ENCODE data around the gene HS3ST3B1.

Gene HS3ST3B1

DNA sequence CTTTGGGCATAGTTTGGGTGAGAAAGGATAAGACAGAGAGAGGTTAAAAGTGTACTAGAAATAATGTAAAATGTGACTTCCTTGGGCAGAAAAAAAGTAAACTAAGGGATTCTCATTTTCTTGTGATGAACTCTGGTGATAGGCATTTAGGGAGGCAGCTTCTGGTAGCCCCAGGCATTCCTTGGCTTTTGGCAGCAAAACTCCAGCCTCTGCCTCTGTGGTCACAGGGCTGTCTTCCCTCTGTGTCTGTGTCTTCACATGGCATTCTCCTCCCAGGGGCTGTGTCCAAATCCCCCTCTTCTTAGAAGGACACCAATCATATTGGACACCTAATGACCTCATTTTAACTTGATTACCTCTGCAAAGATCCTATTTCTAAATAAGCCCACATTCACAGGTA is 54.7 kb downstream of the HS3ST3B1 start:
- no peak for DNase-seq (ENCODE audit: low spot score)

DNA sequence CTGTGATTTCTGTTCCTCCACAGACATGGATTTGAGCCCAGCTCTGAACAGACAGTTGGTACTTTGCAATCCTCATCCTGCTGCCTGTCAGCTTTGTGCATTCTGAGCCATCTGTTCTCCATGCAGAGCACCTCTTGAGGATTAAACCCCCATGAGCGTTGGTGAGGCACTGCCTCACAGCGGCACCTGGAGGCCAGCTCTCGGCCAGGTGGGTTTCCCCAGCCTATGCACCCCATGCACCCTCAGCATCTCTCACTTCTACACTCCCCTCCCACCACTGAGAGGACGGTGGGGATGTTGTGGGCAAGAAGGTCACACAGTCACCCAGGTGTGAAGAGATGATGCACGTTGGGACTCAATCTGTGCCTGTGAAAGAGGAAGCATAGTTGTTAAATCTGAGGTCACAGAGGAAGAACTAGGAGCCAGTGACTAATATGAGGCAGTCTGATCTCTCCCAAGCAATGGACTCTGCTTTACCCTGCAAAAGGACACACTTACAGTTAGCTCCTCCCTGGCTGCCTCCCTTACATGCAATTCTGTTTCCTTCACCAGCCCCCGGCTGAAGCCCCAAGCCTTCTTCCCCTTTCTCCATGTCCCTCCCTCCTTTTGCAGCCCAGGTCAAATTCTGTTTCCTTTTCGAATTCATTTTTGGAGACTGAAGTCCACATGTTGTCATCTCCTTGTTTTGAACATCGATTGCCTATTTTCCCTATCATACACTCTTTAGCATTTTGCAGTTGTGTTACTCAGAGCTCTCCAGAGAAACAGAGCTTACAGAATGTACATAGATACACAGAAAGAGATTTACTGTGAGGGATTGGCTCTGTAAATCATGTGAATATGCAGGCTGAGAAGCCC is 58.5 kb downstream of the HS3ST3B1 start:
- DNase-seq (ENCODE audit: low spot score), result no peak

DNA sequence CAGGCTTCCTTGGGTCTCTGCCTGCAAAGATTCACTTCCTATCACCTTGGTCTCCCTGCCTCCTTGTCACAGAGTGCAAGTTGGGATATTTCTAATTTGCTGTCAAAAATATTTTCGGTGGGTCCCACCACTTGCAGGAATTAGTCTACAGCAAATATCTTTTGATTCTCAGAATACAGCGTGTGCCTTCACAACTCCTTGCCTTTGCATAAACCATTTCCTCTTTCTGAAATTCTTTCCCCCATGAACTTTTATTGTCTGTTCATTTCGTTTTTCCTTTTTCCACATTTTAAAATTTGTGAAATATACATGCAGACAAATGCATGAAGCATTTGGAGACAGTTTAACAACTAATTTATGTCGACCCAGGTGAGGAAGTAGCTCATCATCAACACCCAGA is 60.0 kb downstream of the HS3ST3B1 start:
- DNase-seq (ENCODE audit: low spot score), result no peak

DNA sequence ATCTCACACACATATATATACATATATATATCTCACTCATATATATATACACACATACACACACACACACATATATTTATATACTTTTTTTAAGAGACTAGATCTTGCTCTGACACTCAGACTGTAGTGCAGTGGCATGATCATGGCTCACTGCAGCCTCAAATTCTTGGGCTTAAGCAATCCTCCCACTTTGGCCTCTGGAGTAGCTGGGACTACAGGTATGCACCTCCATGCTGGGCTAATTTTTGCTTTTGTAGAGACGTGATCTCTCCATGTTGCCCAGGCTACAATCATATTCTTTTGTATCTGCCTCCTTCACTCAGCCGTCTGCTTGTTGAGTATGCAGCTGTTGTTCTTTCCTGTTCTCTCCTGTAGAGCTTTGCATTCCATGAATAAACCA is 60.6 kb downstream of the HS3ST3B1 start:
- no peak for DNase-seq (ENCODE audit: low spot score)

DNA sequence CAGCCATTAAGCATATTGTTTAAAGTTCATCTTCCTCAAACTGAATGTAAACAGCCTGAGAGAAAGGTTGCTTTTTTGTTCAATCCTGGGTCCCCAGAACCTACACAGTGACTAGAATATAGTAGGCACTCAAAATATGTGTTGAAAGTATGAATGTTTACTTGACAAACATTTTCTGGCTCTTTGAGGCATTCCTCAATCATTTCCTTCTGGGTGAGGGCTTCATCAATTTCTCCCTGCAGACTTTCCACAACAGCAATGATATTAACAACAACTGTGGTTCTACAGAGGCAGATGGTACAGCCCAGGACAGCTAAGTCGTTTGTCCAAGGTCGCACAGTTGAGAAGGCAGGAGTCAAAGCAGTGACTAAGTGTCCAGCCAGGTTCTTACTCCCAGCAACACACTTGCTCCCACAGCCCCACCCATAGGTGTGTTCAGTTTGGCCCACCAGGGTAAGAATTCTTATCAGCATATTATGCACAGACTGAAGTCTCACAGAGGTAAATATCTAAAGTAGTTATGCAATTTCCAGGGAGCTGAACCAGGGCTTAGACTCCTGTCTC is 61.1 kb downstream of the HS3ST3B1 start:
- DNase-seq (ENCODE audit: low spot score), result no peak

DNA sequence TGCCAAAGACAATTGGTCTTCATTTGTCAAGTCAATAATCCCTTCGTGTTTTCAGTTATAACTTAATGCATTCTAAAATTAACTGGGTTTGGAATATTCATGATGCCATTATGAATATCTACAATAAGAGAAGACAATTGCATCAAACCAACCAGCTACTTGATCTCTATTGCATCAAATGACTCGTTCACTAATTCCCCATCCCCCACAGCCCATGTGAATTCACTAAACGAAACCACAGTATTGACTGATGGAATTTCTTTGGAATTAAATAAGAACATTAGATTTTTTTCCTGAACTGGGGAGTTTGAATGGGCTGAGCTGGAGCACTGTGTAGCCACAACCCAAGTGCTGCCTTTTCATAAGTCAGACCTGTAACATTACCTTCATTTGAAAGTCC is 65.3 kb downstream of the HS3ST3B1 start:
- no peak for DNase-seq (ENCODE audit: low spot score)

DNA sequence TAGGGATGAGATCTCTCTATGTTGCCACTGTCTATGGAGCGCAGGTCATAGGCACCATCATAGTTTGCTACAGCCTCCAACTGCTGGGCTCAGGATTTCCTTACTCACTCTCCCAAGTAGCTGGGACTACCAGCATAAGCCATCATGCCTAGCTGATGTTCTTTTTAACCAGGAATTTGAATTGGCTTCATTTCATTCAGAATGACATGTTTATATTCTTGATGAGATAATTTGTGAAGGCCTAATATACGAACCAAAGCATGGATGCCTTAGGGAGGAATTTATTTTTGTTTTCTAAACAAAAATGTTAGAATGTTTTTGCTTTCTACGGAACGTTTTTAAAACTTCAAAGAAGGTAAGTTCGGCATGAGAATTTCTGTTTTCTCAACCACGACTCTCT is 71.6 kb downstream of the HS3ST3B1 start:
- DNase-seq (ENCODE audit: low spot score), result no peak

DNA sequence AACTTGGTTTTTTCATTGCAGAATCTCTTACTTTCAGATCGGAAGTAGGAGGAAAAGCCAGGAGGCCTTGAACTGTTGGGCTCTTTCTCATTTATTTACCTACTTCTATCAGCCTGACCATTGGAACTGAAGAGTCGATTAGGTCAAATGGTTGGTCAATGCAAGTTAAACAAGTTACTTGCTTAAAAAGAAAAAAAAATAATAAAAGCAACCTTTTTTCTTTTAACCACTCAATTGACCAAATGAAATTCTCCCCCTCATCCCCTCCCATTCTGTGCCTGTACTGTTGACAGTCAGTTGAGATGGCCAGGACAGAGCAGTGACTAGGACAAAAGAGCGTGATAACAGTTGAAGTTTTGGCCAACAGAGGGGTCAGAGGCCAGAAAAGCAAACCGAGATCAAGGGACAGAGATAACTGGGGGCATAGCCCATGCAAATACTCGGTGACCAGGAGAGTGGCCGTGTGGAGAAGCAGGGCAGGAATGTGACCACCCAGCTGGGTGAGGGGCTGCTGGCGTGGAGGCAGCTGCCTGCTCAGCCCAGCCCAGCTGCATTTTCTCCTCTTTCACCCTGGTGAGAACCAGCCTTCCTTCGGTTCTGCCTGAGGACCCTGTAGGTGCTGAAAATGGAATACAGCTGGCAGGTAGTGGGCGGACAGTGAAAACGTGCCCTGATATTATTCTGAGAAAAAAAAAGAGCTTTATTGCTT is 72.2 kb downstream of the HS3ST3B1 start:
- no peak for DNase-seq (ENCODE audit: low spot score)

DNA sequence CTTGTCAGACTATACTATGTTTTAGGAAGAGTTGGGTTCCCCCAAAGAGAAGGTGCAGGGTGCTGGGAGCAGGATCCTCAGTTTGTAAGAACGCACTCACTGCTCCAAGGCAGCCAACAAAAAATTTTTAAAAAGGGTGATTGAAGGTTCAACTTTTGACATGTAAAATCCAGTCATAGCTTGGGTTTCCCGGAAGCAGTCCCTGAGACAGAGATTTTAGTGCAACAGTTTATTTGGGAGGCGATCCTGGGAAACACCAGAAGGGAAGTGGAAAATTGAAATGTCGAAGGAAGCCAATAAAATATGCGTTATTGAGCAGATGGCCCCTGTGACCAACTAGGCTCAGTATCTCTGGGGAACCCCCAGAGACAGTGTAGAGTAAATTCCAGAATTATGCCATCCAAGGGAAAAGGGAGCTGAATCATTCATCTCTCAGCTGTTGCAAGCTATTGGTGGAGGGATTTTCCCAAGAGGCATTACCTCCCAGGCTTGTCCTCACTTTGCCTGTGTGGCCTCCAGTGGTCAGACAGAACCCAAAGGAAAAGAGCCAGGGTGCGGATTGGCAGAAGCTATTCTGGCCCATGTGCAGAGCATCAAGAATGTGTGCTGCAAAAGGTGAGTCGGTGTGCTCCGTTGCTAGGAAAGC is 72.9 kb downstream of the HS3ST3B1 start:
- DNase-seq (ENCODE audit: low spot score), result peak; percentile 13

DNA sequence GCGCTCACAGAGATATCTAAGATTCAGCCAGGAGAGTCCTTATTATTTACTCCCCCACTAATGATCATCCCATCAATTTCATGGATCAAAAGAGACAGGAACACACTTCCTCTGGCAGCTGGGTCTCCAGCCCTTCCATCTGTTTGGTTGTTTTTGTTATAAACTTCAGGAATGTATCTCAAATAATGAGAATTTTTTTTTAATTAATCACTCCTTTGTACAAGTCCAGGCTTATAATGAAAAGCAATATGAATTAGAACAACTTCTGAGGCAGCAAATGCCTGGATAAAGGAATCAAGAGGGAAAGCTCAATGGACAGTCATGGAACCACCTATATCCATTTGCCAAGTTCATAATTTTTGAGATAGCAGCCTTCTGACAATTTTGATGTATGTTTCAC is 73.4 kb downstream of the HS3ST3B1 start:
- DNase-seq (ENCODE audit: low spot score), result no peak

DNA sequence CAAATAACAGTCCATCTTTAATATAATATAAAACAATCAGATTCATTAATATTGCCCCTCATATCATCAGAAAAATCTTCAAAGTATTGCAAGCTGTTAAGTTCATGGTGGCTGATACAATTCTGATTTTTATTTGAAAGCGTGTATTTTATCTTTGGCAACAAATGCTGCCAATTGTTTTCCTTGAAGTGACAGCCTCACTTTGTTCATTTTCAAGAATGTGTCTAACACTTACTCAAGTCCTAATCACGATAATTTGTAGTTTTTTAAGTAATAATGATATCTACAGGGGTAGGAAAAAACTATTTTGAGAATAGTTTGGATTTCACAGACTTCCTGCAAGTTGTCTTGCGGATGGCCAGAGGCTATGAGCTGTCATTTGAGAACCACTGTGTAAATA is 75.8 kb downstream of the HS3ST3B1 start:
- no peak for DNase-seq (ENCODE audit: low spot score)

DNA sequence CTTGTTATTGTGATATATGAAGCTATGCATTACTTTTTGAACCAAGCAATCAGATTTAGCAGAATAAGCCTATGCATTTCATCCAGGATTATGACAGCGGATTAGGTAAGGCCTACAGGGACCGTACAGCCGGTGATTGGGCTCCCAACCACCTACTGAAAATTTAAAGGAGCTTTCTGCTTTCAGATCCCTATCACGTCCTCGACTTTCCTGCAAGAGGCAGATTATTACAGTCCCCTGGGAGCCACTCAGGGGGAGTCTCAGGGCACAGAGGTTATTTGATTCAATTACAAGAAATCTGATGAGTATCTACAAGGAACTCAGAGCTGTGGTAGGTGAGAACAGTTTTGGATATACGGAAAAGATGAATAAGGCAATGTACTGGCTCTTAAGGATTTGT is 80.7 kb downstream of the HS3ST3B1 start:
- no peak for DNase-seq (ENCODE audit: low spot score)

DNA sequence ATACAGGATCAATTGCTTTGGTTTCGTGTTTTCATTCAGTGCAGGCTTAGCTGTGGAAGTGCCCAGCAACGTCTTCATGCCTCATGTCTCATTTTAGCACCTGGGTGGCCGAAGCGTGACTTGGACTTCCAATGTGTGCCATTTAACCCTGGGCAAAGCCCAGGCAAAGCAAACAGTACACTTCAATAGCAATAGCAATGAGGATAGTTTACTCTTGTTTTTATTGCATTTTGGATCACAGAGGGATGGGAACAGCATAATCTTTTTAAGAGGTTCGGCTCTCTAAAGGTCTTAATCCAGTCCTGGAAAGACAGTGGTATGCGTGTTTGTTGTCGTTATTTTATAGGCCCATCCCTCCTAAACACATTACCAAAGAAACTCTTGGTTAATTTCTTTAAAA is 86.2 kb downstream of the HS3ST3B1 start:
- DNase-seq (ENCODE audit: low spot score), result no peak

DNA sequence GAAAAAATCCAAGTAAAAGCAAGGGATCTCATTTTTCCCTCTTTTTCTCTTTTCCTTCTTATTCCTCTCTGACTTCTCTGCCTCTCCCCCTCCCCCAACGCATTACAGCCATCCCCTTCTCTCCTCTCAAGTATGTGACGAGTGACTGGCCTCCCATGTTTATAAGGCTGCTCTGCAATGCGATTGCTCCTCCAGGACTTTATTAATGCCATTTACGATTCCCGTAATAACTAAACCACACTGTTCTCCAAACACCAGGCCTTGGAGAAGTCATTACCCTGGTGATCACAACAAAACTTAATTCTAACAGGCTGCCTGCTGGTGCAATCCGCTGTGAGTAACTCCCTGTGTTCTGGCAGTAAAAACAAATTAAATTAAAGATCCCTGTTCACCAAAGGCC is 88.8 kb downstream of the HS3ST3B1 start:
- no peak for DNase-seq (ENCODE audit: low spot score)

DNA sequence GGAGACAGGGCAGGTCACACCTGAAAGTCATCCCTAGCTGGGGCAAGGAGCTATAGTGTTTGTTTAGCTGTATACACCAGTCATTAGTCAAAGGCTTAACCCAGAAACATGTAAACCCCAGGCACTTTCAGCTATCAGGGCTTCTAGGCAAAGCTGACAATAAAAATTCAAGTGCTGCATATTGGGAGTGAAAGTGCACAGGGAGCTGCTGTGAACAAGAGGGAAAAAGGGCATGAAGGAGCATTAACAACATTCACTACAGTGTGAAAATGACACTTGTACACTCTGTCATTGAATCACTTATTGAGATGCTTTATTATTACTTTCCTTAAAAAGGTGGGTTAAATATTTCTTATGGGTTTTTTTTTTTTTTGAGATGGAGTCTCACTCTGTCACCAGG is 92.8 kb downstream of the HS3ST3B1 start:
- DNase-seq (ENCODE audit: low spot score), result no peak

DNA sequence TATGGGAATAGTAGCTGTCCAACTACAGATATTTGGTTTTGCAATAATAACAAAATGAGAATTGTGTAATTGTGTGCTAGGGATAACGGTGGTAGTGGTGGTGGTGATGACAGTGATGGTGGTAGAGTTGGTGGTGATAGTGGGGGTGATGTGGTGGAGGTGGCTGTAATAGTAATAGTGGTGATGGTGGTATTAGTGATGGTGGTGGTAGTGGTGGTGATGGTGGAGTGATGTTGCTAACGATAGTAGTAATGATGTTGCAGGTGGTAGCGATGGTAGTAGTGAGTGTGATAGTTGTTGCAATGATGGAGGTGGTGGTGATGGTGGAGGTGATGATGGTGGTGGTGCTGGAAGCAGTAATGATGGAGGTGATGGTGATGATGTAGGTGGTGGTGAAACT is 94.4 kb downstream of the HS3ST3B1 start:
- DNase-seq (ENCODE audit: low spot score), result no peak

DNA sequence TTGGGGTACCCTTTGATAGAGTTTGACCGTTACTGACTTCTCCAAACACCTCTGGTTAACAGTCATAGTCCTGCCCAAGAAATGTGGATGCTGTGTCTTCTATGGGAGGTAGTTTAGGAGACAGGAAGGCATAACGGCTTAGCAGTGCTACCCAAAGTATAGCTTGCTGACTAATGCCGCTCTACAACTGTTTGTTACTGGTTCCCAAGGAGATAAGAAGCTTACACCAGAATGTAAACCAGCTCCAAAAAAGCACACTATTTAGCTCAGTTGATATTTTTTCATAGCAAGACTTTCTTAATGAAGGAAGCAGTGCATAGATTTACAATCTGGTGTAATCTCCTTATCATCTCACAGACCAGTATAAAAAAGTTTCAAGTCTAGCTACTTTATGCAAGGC is 95.7 kb downstream of the HS3ST3B1 start:
- no peak for DNase-seq (ENCODE audit: low spot score)

DNA sequence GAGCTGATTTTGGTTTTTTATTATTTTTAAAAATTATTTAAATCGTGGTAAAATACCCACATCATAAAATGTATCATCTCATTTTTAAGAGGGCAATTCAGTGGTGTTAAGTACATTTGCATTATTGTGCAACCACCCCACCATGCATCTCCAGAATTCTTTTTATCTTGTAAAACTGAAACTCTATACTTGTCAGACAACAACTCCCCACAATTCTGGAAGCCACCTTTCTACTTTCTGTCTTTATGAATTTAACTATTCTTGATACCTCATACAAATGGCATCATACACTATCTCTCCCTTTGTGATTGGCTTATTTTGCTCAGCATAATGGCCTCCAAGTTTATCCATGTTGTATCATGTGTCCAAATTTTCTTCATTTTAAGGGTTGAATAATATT is 97.9 kb downstream of the HS3ST3B1 start:
- DNase-seq (ENCODE audit: low spot score), result no peak
